Endothelial cell of umbilical vein (primary cell): ENCODE measurements around the gene COX14. TPM values are rescaled to one million over a fixed set of nuclear protein-coding genes. Genes with fewer than 3 reads are reported as not detected.
A peak's percentile ranks its signal among the peaks of the same experiment; 100 is the strongest.

Source experiments
- BruUV-seq: library from RNA; stranded (reverse); fragments of 400-500 nt; replicated peaks from 2 replicates; lab custom pipeline; 2021; lab: Mats Ljungman, UMichigan
- CTCF ChIA-PET: fragments of 300-600, 350-600 bp; sonication (Branson Sonifier 250); formaldehyde crosslinking; loops from one replicate; lab custom pipeline; 2021; ENCODE audit warnings: antibody characterized with exemption, inconsistent platforms; lab: Charles Lee
- POLR2A ChIA-PET: fragments of 300-600, 350-600 bp; sonication (Branson Sonifier 250); formaldehyde crosslinking; loops from one replicate; lab custom pipeline; 2021; ENCODE audit warnings: antibody characterized with exemption, inconsistent platforms; lab: Charles Lee
- DNase-seq: peaks from one replicate; pipeline ENCODE4 v3.0.0-alpha.2; 2011; ENCODE audit warnings: low read depth, low spot score
- FAIRE-seq: peaks from 2 replicates; lab custom pipeline; 2011; peaks lifted over from hg19 to GRCh38; lab: Jason Lieb, UNC
- H2AFZ ChIP-seq: 2 replicates; pipeline ENCODE4 v1.6.0; 2012; ENCODE audit warnings: low read depth, low read length, control low read depth, inconsistent platforms
- H3K27ac ChIP-seq: 2 replicates; pipeline ENCODE4 v1.5.1; 2011; ENCODE audit warnings: low read depth, mild to moderate bottlenecking, control low read depth, low read length, moderate library complexity; ENCODE audit not compliant: insufficient read depth
- H3K27me3 ChIP-seq, 2 experiments: 2 replicates each; pipeline versions ENCODE4 v1.6.0 to v1.6.1; 2011; ENCODE audit warnings: low read length in 2 of 2, mixed read lengths in 1 of 2; ENCODE audit not compliant: control insufficient read depth in 2 of 2, insufficient read depth in 2 of 2
- H3K36me3 ChIP-seq, 2 experiments: 2 replicates in 1 of 2; 3 replicates in 1 of 2; pipeline ENCODE4 v1.5.1; 2011; ENCODE audit warnings: low read length in 2 of 2, mild to moderate bottlenecking in 1 of 2, moderate library complexity in 1 of 2; ENCODE audit not compliant: control insufficient read depth in 2 of 2, insufficient read depth in 2 of 2; ENCODE audit errors: extremely low read depth in 1 of 2
- H3K4me1 ChIP-seq: 3 replicates; pipeline ENCODE4 v1.5.1; 2011; ENCODE audit warnings: mild to moderate bottlenecking, low read length; ENCODE audit not compliant: control insufficient read depth, insufficient read depth; ENCODE audit errors: extremely low read depth
- H3K4me2 ChIP-seq: 2 replicates; pipeline ENCODE4 v1.6.1; 2011; ENCODE audit warnings: low read length, control low read depth, mixed read lengths; ENCODE audit not compliant: insufficient read depth
- H3K4me3 ChIP-seq, 3 experiments: fragments of 200-600 bp in 1 of 3; sonication (generic), shearing (Covaris generic) in 1 of 3; replicated peaks in 1 of 3; 2 replicates each; pipeline ENCODE4 v1.5.1; 2011 to 2016; ENCODE audit warnings: control low read depth in 3 of 3, low read length in 3 of 3, mild to moderate bottlenecking in 2 of 3, inconsistent platforms in 1 of 3, low read depth in 1 of 3, moderate library complexity in 1 of 3; ENCODE audit not compliant: insufficient read depth in 1 of 3
- H3K79me2 ChIP-seq: 2 replicates; pipeline ENCODE4 v1.6.0; 2012; ENCODE audit warnings: low read length, inconsistent platforms; ENCODE audit not compliant: control insufficient read depth, insufficient read depth
- H3K9ac ChIP-seq: replicated peaks from 2 replicates; pipeline ENCODE3; 2011; ENCODE audit warnings: low read length, control low read depth; ENCODE audit not compliant: insufficient read depth; ENCODE audit errors: extremely low read depth
- H3K9me1 ChIP-seq: replicated peaks from 3 replicates; pipeline ENCODE4 v1.6.0; 2011; ENCODE audit warnings: mild to moderate bottlenecking, low read length; ENCODE audit not compliant: control insufficient read depth, insufficient read depth; ENCODE audit errors: extremely low read depth
- H3K9me3 ChIP-seq: replicated peaks from 2 replicates; pipeline ENCODE4 v1.5.1; 2012; ENCODE audit warnings: low read length, inconsistent platforms; ENCODE audit not compliant: control insufficient read depth, insufficient read depth
- H4K20me1 ChIP-seq: replicated peaks from 2 replicates; pipeline ENCODE3; 2011; ENCODE audit warnings: mild to moderate bottlenecking, low read length; ENCODE audit not compliant: control insufficient read depth, insufficient read depth; ENCODE audit errors: extremely low read depth
- CTCF ChIP-seq, 2 donors: IDR thresholded peaks; 1 replicate in 1 of 2; 2 replicates in 1 of 2; pipeline ENCODE4 v1.5.1; 2011; ENCODE audit warnings: low read length in 2 of 2, mild to moderate bottlenecking in 2 of 2, moderate library complexity in 2 of 2, control low read depth in 1 of 2, inconsistent platforms in 1 of 2, low read depth in 1 of 2; ENCODE audit not compliant: insufficient read depth in 1 of 2; ENCODE audit errors: extremely low read depth in 1 of 2
- GATA2 ChIP-seq: IDR thresholded peaks from 2 replicates; pipeline ENCODE4 v1.7.0; 2011; ENCODE audit warnings: low read depth, mild to moderate bottlenecking, moderate library complexity, mixed read lengths, low read length; ENCODE audit not compliant: insufficient read length, insufficient read depth
- dilution Hi-C: fragments of 300-500 bp; cut with MboI; formaldehyde crosslinking; loops from one replicate; pipeline ENCODE4 v1.15.0; 2019; ENCODE audit warnings: low sequenced_read_pairs; ENCODE audit not compliant: extremely low pct_ligation_motif_present
- intact Hi-C: fragments of 100-400 bp; cut with micrococcal nuclease; formaldehyde crosslinking; loops from one replicate; pipeline ENCODE4 v1.10.0; 2022
- polyA plus RNA-seq, 4 experiments: library from polyadenylated mRNA; depleted of rRNA in 3 of 4; stranded (reverse) in 3 of 4; unstranded in 1 of 4; fragments of >200 nt; gene quantifications; 2 replicates each; pipeline versions ENCODE4 v1.2.1 to v1.2.3, GENCODE V29; 2011 to 2012; ENCODE audit warnings: missing spikeins in 1 of 4
- total RNA-seq: library from RNA; stranded (reverse); gene quantifications from 2 replicates; pipeline ENCODE4 v1.2.3, GENCODE V29; 2021

COX14 gene
- total and polyA plus RNA-seq, 2 donors (not counting 3 experiments of a cell fraction or from before 2014, with no cell fraction given), result 40.3 to 106 TPM

GRCh38 chr12:50070314-50071060 lies 41.5 kb upstream of the COX14 start:
- FAIRE-seq (peak; percentile 94), DNase-seq (peak; percentile 76)
- Histone ChIP-seq H3K4me2 (no peak overlapping the region), H3K4me3 (no peak overlapping the region), H3K4me1 (peaks cover 4% of the 10 kb centered on the region), H3K9ac (no peak overlapping the region), H4K20me1 (no peaks in the 10 kb centered on the region), H3K27me3 (peaks cover 11% of the 10 kb centered on the region in 2 experiments), H3K27ac (no peak overlapping the region), H3K9me1 (no peaks in the 10 kb centered on the region), H2AFZ (peak overlapping the region; percentile 45), H3K79me2 (no peaks in the 10 kb centered on the region), H3K36me3 (no peaks in the 10 kb centered on the region), H3K9me3 (no peaks in the 10 kb centered on the region)
- no TSS peak for BruUV-seq
- CTCF ChIA-PET, result interaction anchor here (0.6 to 12.1 kb wide), 48 partner anchors 8 to 325 kb away, joined by 3 to 317 read pairs (median 6); partner anchors contain the start of genes AQP6, BCDIN3D, CERS5 and COX14
- no peak for TF ChIP-seq GATA2
- TF ChIP-seq CTCF (IDR thresholded peaks at IDR 0.05; ENCODE audit: extremely low read depth in 1 of 2, insufficient read depth in 1 of 2, low read depth in 1 of 2, low read length in 2 of 2), result peak; percentile 93 to 95
- intact Hi-C loops, result loop anchor here (1.0 to 5.0 kb wide), 5 partner anchors 31 to 293 kb away; no protein-coding TSS in a partner anchor
- POLR2A ChIA-PET, result interaction anchor here (0.6 to 0.7 kb wide), 2 partner anchors 14 to 233 kb away, joined by 3 read pairs; partner anchors contain the start of gene SMARCD1
- dilution Hi-C loops, result loop anchor here (25.0 kb wide), 1 partner anchor 108 kb away; the partner anchor contains the start of genes AQP2, AQP5 and AQP6
